ENCODE data around the gene CUX1. TPM values are rescaled to one million over a fixed set of nuclear protein-coding genes. Genes with fewer than 3 reads are reported as not detected.
"Not testable (repeated sequence)": the region's sequence is repeated elsewhere in the genome, so short reads cannot be mapped to it uniquely, and the experiment has no call there.

Gene CUX1
- total RNA-seq, 4 donors from 2014 or later, result 64.1 to 142 (median 111) TPM

- H3K9me3 ChIP-seq, result no peaks in the 10 kb centered on the region
- TF ChIP-seq POLR2A (IDR thresholded peaks at IDR 0.05) (no peak), CTCF (IDR thresholded peaks at IDR 0.05) (no peak)
- no peaks in the 10 kb centered on the region for H3K27me3 ChIP-seq
- no peaks in the 10 kb centered on the region for H3K36me3 ChIP-seq
- H3K27ac ChIP-seq, result no peak overlapping the region
- H3K4me3 ChIP-seq, result no peak overlapping the region
- no peak for DNase-seq
- H3K4me1 ChIP-seq, result no peaks in the 10 kb centered on the region
Measured at GRCh38 chr7:101790566-101791293, 26.7 kb upstream of the CUX1 start.

GRCh38 chr7:101792051-101792681 is 25.3 kb upstream of the CUX1 start:
- Histone ChIP-seq H3K9me3 (no peaks in the 10 kb centered on the region), H3K36me3 (no peaks in the 10 kb centered on the region), H3K4me1 (no peaks in the 10 kb centered on the region), H3K27ac (no peak overlapping the region), H3K27me3 (no peaks in the 10 kb centered on the region), H3K4me3 (no peak overlapping the region)
- DNase-seq, result no peak
- no peak for TF ChIP-seq CTCF (IDR thresholded peaks at IDR 0.05)
- no peak for TF ChIP-seq POLR2A (IDR thresholded peaks at IDR 0.05)

GRCh38 chr7:101792682-101793071 is 24.7 kb upstream of the CUX1 start:
- not testable (repeated sequence) for H3K4me3 ChIP-seq, H3K36me3 ChIP-seq, H3K27me3 ChIP-seq, DNase-seq, H3K4me1 ChIP-seq, H3K27ac ChIP-seq, H3K9me3 ChIP-seq

GRCh38 chr7:101795461-101795860 is 22.0 kb upstream of the CUX1 start:
- H3K9me3 ChIP-seq, result no peaks in the 10 kb centered on the region
- H3K27ac ChIP-seq, result no peak overlapping the region
- H3K4me3 ChIP-seq, result no peak overlapping the region
- no peak for DNase-seq
- H3K36me3 ChIP-seq, result no peaks in the 10 kb centered on the region
- TF ChIP-seq CTCF (IDR thresholded peaks at IDR 0.05) (no peak), POLR2A (IDR thresholded peaks at IDR 0.05) (no peak)
- H3K4me1 ChIP-seq, result no peaks in the 10 kb centered on the region
- no peaks in the 10 kb centered on the region for H3K27me3 ChIP-seq

GRCh38 chr7:101798173-101798572 is 19.3 kb upstream of the CUX1 start:
- not testable (repeated sequence) for H3K36me3 ChIP-seq, H3K4me3 ChIP-seq, H3K4me1 ChIP-seq, H3K27ac ChIP-seq, DNase-seq, H3K9me3 ChIP-seq, H3K27me3 ChIP-seq

- no peak for DNase-seq
- peaks cover 0 to 5% of the 10 kb centered on the region in 2 donors for H3K27me3 ChIP-seq
- H3K4me1 ChIP-seq, result peaks cover 0 to 7% (median 0%) of the 10 kb centered on the region in 4 donors
- no peaks in the 10 kb centered on the region for H3K36me3 ChIP-seq
- TF ChIP-seq POLR2A (IDR thresholded peaks at IDR 0.05), result no peak
- TF ChIP-seq CTCF (IDR thresholded peaks at IDR 0.05), result no peak
- no peaks in the 10 kb centered on the region for H3K9me3 ChIP-seq
- H3K4me3 ChIP-seq, result no peak overlapping the region
- H3K27ac ChIP-seq, result no peak overlapping the region
Measured at GRCh38 chr7:101803203-101804087, 14.0 kb upstream of the CUX1 start.
